Cardiac septum (tissue), 1 donor: ENCODE measurements around the gene NDFIP1. TPM values are rescaled to one million over a fixed set of nuclear protein-coding genes. Genes with fewer than 3 reads are reported as not detected.

Experiments
- DNase-seq: peaks from one replicate; pipeline ENCODE4 v3.0.0-alpha.2; 2020; ENCODE audit warnings: low spot score
- intact Hi-C: fragments of 100-400 bp; cut with DNase I; formaldehyde crosslinking; loops from one replicate; pipeline ENCODE4 v1.14.0; 2022
- long read RNA-seq: library from polyadenylated mRNA; unstranded; transcript quantifications from one replicate; pipeline ENCODE4 v2.0.0, GENCODE V29; 2021
- total RNA-seq: library from RNA; stranded (reverse); fragmentation: NEBNext Ultra II Directional; extraction: Animal tissue kit (Norgen Biotek cat#: 25700); gene quantifications from one replicate; pipeline ENCODE4 v1.2.1, GENCODE V29; 2021
- donor health status: DM: no; HTN: no; CAD: no.

NDFIP1 gene
- total RNA-seq, result 58.8 TPM
- long read RNA-seq, transcript NDFIP1-201 (8 exons, 3,851 nt), result major isoform, 149 of 165 reads
- long read RNA-seq, partial matches to known transcripts, result 6 of 165 reads
- long read RNA-seq, other reads (novel, unspliced or antisense), result 10 of 165 reads

DNA sequence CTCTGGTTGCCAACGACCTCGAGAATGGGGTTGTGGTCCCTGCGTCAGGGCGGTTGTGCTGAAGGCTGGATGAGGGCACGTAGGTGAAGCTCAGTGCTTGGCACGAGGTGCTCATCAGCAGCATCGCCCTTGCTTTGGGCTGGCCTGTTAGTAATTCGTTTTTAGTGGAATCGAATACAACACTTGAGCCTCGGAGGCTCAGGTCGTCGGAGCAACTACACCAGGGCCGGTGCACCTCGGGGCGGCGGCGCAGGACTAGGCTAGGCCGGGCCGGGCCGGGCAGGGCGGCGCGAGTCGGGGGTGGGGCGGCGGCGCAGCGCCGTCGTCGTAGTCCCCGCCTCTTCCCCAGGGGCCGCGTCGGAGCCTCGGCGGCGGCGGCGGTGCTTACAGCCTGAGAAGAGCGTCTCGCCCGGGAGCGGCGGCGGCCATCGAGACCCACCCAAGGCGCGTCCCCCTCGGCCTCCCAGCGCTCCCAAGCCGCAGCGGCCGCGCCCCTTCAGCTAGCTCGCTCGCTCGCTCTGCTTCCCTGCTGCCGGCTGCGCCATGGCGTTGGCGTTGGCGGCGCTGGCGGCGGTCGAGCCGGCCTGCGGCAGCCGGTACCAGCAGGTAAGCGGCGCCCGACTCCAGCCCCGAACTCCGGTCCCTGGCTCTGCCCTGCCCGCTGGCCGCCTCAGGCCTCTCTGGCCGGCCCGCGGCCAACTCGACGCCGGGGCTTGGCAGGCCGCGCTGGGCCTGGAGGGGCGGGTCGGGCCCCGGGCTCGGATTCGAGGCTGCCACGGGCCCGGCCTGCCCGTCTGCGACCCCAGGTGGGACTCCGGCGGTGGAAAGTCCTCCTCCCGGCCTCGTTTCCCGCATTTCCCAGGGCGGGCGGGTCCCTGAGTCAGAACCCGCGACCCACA is at the start of gene NDFIP1:
Gene NDFIP1, plus strand, starts transcription at position 348 of the 899 bp plus-strand sequence. Its CDS starts 196 bp downstream, at position 544.
- DNase-seq, result peak; percentile 93
- intact Hi-C loops, result loop anchor here (2.0 kb wide), 1 partner anchor 96 kb away; the partner anchor contains the start of gene GNPDA1

GRCh38 chr5:142059304-142059940 is 49.2 kb upstream of the NDFIP1 start:
- no peak for DNase-seq
- intact Hi-C loops, result no loop called here

- DNase-seq, result no peak
- intact Hi-C loops, result loop anchor here (5.0 kb wide), 1 partner anchor 51 kb away; the partner anchor contains the start of gene GNPDA1
These were observed 45.2 kb upstream of the NDFIP1 start for GRCh38 chr5:142063376-142063775.

GRCh38 chr5:142063878-142064331 is 44.7 kb upstream of the NDFIP1 start:
- peak; percentile 84 for DNase-seq
- intact Hi-C loops, result loop anchor here (5.0 kb wide), 1 partner anchor 52 kb away; the partner anchor contains the start of gene GNPDA1

- DNase-seq, result no peak
- intact Hi-C loops, result no loop called here
These were observed 43.3 kb upstream of the NDFIP1 start for GRCh38 chr5:142065273-142065672.

DNA sequence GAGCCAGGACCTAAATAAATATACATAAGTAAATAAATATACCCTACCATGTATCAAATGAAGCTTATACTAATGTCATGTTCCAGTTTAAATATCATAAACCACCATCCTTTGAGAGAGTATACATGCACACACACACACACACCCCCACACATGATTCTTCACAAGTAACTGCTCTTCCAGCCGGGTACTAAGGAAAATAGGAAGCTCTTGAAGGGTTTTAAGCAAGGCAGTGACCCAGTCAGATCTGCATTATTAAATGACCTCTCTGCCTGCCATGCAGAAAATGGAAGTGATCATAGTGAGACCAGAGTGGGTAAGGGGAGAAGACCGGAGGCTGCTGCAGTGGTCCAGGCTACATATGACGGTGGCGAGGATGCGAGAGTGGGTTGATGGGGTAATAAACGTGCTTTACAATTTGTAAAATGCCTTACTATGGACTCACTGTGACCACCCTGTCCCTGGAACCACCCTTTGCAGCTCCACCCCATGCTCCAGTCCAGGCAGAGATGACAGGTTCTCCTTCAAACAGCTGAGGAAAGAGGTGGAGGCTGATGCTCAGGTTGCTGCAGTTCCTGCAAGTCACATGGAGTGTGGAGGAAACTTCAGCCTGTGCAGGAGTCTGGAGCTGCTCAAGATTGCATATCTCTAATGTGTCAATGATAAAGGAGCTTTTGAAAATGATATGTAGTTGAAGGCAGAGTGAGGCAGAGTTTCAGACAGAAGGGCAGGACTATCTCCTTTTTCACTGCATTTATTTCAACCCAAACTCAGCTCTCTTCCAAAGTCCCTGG is 38.8 kb upstream of the NDFIP1 start:
- intact Hi-C loops, result no loop called here
- DNase-seq, result no peak

DNA sequence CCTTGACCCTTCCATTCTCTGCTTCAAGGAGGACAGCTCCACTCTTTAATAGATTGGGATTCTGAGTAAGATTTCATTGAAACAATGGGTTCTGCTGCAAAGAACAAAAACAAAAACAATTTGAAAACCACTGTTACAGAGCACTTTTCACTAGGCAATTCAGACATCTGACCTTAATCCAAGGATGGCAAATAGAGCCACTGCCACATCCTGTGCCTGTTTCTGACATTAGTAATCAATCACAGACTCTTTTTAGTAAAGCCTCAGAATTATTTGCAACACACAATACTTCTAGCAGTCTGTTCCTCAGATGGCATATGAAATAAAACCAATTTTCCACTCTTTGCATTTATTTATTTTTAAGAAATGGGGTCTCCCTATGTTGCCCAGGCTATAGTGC is 37.8 kb upstream of the NDFIP1 start:
- DNase-seq, result no peak
- intact Hi-C loops, result no loop called here

DNA sequence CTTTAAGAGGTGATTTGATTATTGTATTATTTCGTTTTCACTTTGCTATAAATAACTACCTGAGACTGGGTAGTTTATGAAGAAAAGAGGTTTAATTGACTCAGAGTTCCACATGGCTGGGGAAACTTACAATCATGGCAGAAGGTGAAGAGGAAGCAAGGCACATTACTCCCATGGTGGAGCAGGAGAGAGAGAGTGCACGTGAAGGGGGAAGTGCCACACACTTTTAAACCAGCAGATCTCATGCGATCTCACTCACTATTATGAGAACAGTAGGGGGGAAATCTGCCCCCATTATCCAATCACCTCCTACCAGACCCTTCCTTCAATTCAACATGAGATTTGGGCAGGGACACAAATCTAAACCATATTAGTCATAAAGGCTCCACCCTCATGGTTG is 36.1 kb upstream of the NDFIP1 start:
- no peak for DNase-seq
- intact Hi-C loops, result no loop called here

- intact Hi-C loops, result no loop called here
- no peak for DNase-seq
These were observed 35.1 kb upstream of the NDFIP1 start for GRCh38 chr5:142073362-142073988.

DNA sequence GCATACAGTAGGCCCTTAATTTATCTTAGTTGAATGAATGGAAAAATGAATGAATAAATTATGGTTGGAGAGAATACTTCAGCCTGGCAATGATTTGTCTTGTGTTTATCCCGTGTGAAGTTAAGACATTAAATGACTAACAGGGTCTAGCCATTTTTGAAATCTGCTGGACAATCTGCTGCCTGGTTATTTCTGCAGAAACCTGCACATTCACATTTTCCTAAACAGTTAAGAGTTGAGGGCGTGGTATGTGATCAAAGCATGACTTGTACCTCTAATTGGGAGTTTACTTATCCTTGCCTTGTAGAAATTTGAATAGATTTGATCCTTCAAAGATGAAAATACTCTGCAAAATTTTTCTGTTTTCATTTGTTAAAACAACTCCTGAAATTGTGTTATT is 34.6 kb upstream of the NDFIP1 start:
- no peak for DNase-seq
- intact Hi-C loops, result no loop called here

DNA sequence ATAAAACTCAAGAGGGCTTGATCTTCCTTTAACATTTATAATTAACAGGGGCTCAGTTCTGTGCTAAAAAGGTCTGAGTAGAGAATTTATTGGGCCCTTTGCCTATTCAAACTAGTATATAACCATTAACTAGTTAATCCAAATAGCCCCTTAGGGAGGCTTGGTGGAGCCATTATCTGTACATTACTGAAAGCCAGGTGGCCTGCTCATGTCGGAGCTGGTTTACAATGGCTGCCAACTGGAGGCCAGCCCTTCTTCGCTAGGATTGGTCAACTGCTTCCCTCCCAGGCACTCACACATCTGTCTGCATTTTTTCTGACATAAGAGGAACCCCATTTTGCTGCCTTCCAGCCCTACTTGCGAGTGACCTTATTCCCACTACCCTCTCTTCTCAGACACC is 30.4 kb upstream of the NDFIP1 start:
- intact Hi-C loops, result no loop called here

GRCh38 chr5:142078706-142079105 is 29.9 kb upstream of the NDFIP1 start:
- intact Hi-C loops, result no loop called here
- DNase-seq, result no peak

More for the DNA sequence above, 30.4 kb upstream of the NDFIP1 start:
- no peak for DNase-seq

DNA sequence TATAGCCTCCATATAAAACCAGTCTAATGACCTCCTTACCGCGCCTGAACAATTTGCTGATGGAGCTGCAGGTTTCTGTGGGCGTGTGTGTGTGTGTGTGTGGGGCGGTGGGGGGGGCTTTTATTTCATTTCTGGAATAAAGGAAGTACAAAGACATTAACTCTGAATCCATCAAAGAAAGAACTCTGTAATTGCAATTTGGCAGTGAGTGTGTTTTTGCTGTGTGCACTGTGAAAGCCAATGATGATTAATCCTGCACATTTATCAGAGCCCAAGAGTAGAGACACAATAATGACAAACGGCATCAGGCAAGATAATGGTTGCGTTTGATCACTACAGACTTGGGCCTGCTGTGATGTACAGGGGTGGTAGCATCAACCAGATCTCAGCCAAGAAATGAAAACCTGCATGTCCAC is 29.3 kb upstream of the NDFIP1 start:
- no peak for DNase-seq
- intact Hi-C loops, result no loop called here

DNA sequence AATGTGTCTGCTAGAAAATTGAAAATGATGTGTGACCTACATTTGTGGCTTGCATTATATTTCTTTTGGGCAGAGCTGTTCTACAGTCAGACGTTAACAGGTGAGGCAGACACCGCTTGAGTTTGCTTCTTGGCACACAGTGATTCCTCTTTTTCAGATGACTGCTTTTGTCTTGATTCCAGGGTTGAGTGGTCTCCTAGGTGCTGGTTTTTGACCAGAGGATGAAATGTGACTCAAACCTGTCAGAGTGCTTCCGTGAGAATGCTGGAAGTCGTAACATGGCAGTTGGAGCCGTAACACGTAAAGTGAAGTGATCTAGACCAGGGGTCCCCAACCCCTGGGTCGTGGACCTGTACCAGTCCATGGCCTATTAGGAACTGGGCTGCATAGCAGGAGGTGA is 28.3 kb upstream of the NDFIP1 start:
- intact Hi-C loops, result no loop called here
- no peak for DNase-seq

DNA sequence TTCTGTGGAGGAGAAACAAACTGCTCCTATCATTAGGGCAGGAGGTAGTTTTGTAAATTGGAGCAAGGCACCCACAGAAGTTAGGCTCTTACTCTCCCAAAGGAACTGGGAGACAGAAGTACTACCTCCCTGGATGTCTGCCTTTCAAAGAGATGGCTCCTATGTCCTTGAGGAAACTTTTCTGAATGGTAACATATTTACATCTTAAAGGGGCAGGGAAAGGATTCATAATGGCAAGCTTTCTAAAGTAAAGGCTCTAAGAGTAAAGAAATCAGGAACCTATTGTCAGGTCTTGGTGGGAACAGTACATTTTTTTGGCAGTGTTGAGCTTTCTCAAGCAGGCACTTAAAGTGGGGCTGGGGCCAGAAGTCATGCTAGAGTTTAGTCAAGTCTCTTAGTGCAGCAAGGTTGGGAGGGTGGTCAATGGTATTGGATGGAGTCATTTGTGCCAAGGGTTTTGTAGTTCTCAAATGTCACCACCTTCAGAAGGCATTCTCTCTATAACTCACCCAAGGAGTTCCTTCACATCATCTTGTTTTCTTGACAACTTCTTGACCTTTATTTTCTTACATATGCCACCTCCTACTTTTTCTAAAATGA is 26.3 kb upstream of the NDFIP1 start:
- intact Hi-C loops, result no loop called here
- DNase-seq, result no peak

- no peak for DNase-seq
- intact Hi-C loops, result no loop called here
These were observed 22.4 kb upstream of the NDFIP1 start for GRCh38 chr5:142086229-142086628.

DNA sequence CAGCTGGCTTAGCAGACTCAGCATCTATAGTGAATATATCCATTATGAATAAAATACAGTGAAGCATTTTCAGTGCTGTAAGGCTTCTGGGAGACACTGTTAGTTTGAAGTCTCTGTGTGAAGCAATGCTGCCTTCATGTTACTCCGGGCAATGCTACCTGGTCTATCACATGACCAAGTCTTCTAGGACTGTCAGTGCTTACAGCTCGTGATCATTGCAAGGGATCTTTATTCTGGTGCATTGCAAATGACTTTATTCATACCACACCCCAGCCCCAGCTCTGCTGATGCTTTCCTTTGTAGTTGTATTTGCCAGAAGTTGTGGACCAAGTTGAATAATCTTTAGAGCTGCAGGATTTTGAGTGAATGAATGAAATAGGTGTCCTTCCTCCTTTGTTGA is 21.9 kb upstream of the NDFIP1 start:
- DNase-seq, result no peak
- intact Hi-C loops, result no loop called here

GRCh38 chr5:142087920-142088679 is 20.5 kb upstream of the NDFIP1 start:
- no peak for DNase-seq
- intact Hi-C loops, result no loop called here
